ENCODE data around the gene WBP4. TPM values are rescaled to one million over a fixed set of nuclear protein-coding genes. Genes with fewer than 3 reads are reported as not detected.
A peak's percentile ranks its signal among the peaks of the same experiment; 100 is the strongest.
"Not testable (repeated sequence)": the region's sequence is repeated elsewhere in the genome, so short reads cannot be mapped to it uniquely, and the experiment has no call there.

WBP4 gene
- total and polyA plus RNA-seq, 12 donors, result 13.0 to 45.1 (median 21.8) TPM

GRCh38 chr13:41130356-41130755 lies 69.0 kb downstream of the WBP4 start:
- WGBS, 2 donors, result 69 to 85% methylated on average over 3 of the region's 3 CpGs
- ATAC-seq, result no peak
- Histone ChIP-seq H3K4me3 (peak overlapping the region in 5 of 10 donors; percentile 2 to 25 (median 10)), H3K27ac (peak overlapping the region in 3 of 10 donors; percentile 0 to 42 (median 30)), H3K27me3 (no peaks in the 10 kb centered on the region), H3K9me3 (no peaks in the 10 kb centered on the region), H3K36me3 (no peaks in the 10 kb centered on the region), H3K4me1 (peaks cover 0 to 60% (median 49%) of the 10 kb centered on the region in 9 donors)
- no peak for TF ChIP-seq CTCF (IDR thresholded peaks at IDR 0.05)
- DNase-seq, result no peak
- intact Hi-C loops (cut with DNase I), result loop anchor here in 5 of 10 donors (5.0 to 10.0 kb wide), 3 partner anchors 64 to 68 kb away; partner anchors contain the start of genes WBP4 (in 2 of the 5) and KBTBD7 (in 1 of the 5)

- Histone ChIP-seq H3K4me3 (peak overlapping the region in 3 of 10 donors; percentile 8 to 15 (median 10)), H3K27ac (peak overlapping the region in 2 of 10 donors; percentile 0 to 30), H3K4me1 (peaks cover 0 to 60% (median 49%) of the 10 kb centered on the region in 9 donors)
- ATAC-seq, H3K27me3 ChIP-seq, H3K36me3 ChIP-seq, DNase-seq, H3K9me3 ChIP-seq: not testable (repeated sequence)
- 64 to 81% methylated on average over 4 of the region's 4 CpGs for WGBS, 2 donors
- intact Hi-C loops (cut with DNase I), result loop anchor here in 5 of 10 donors (5.0 to 10.0 kb wide), 3 partner anchors 64 to 69 kb away; partner anchors contain the start of genes WBP4 (in 2 of the 5) and KBTBD7 (in 1 of the 5)
These were observed 69.9 kb downstream of the WBP4 start for GRCh38 chr13:41131189-41131588.

GRCh38 chr13:41131660-41132511 lies 70.6 kb downstream of the WBP4 start:
- H3K9me3 ChIP-seq, H3K36me3 ChIP-seq, H3K27me3 ChIP-seq: not testable (repeated sequence)
- peak overlapping the region; percentile 46 to 88 (median 74) for H3K4me3 ChIP-seq
- intact Hi-C loops (cut with DNase I), result loop anchor here in 8 of 10 donors (1.0 to 10.0 kb wide), 5 partner anchors 62 to 70 kb away; partner anchors contain the start of genes KBTBD7 (in 6 of the 8) and WBP4 (in 2 of the 8)
- ATAC-seq (peak; percentile 8 to 68 (median 38)), DNase-seq (peak in 1 of 2 donors; percentile 54)
- H3K4me1 ChIP-seq, result peaks cover 0 to 60% (median 49%) of the 10 kb centered on the region in 9 donors
- peak overlapping the region in 9 of 10 donors; percentile 72 to 90 (median 85) for H3K27ac ChIP-seq
- WGBS, 2 donors, result 19 to 24% methylated on average over 47 to 48 of the region's 48 CpGs

- H3K4me3 ChIP-seq, result peak within 1 kb of the TSS; percentile 46 to 88 (median 74)
- intact Hi-C loops (cut with DNase I), result loop anchor here in 8 of 10 donors (1.0 to 10.0 kb wide), 5 partner anchors 62 to 70 kb away; partner anchors contain the start of genes KBTBD7 (in 6 of the 8) and WBP4 (in 2 of the 8)
- H3K27ac ChIP-seq, result peak within 1 kb of the TSS in 9 of 10 donors; percentile 72 to 90 (median 85)
- TF ChIP-seq CTCF (IDR thresholded peaks at IDR 0.05), result no peak
- H3K9me3 ChIP-seq, result no peaks in the 10 kb centered on the region
- no peaks in the 10 kb centered on the region for H3K27me3 ChIP-seq
- peak; percentile 99 for ATAC-seq
- H3K4me1 ChIP-seq, result peaks cover 0 to 54% (median 48%) of the 10 kb centered on the region in 9 donors
- 1% methylated on average over 45 of the region's 45 CpGs for WGBS, 2 donors
- H3K36me3 ChIP-seq, result no peaks in the 10 kb centered on the region
- peak; percentile 93 to 96 for DNase-seq
These were observed 71.3 kb downstream of the WBP4 start, which contains the start of gene KBTBD6 for GRCh38 chr13:41132512-41133152. Gene KBTBD6 (minus strand): TSS chr13:41132802. CDS start chr13:41132511, 291 bp downstream.

Small RNA genes lying within 50 kb of the gene (microRNA-seq; reads per million reads assigned to microRNA genes)
- gene MIR3168, result 0 reads per million in 2 donors

Other genes with a start within 250 kb of the WBP4 start
- 10 to 100 TPM; 31.1 to 60.5 (median 39.5) TPM for gene ELF1, start 42.2 kb upstream of the WBP4 start, total RNA-seq
- 10 to 100 TPM in 1 of 2 donors, 1 to 10 TPM in 1; 9.9 to 10.4 TPM for gene ELF1, start 42.2 kb upstream of the WBP4 start, polyA plus RNA-seq
- gene KBTBD6, start 71.3 kb downstream of the WBP4 start, total RNA-seq, result 10 to 100 TPM in 1 of 10 donors, 1 to 10 TPM in 9; 5.4 to 10.6 (median 6.9) TPM
- 1 to 10 TPM; 1.9 to 4.0 TPM for gene KBTBD6, start 71.3 kb downstream of the WBP4 start, polyA plus RNA-seq
- 1 to 10 TPM; 4.1 to 7.6 (median 5.6) TPM for gene KBTBD7, start 133.1 kb downstream of the WBP4 start, total RNA-seq
- 1 to 10 TPM; 1.6 to 2.8 TPM for gene KBTBD7, start 133.1 kb downstream of the WBP4 start, polyA plus RNA-seq
- gene MTRF1, start 202.1 kb downstream of the WBP4 start, total RNA-seq, result 10 to 100 TPM in 6 of 10 donors, 1 to 10 TPM in 4; 8.2 to 15.0 (median 10.3) TPM
- gene MTRF1, start 202.1 kb downstream of the WBP4 start, polyA plus RNA-seq, result 10 to 100 TPM in 1 of 2 donors, 1 to 10 TPM in 1; 6.6 to 18.7 TPM
- gene NAA16, start 249.8 kb downstream of the WBP4 start, total RNA-seq, result 10 to 100 TPM in 2 of 10 donors, 1 to 10 TPM in 8; 5.6 to 10.3 (median 8.5) TPM
- 10 to 100 TPM in 1 of 2 donors, 1 to 10 TPM in 1; 3.4 to 15.1 TPM for gene NAA16, start 249.8 kb downstream of the WBP4 start, polyA plus RNA-seq